ENCODE results near the gene GIPC2. TPM values are rescaled to one million over a fixed set of nuclear protein-coding genes. Genes with fewer than 3 reads are reported as not detected.

GIPC2 gene
- polyA plus RNA-seq, 1 donor (not counting 4 experiments of a cell fraction or from before 2014, with no cell fraction given), result 0.28 TPM

GRCh38 chr1:78147031-78147430 lies 101.3 kb downstream of the GIPC2 start:
- no peak for DNase-seq (ENCODE audit: low read depth, low spot score)
- H3K27me3 ChIP-seq (ENCODE audit: control insufficient read depth, extremely low read depth, insufficient read depth, low read length), result no peaks in the 10 kb centered on the region
- no peak for TF ChIP-seq EZH2 (IDR thresholded peaks at IDR 0.05; ENCODE audit: low read length)
- no peak for TF ChIP-seq CTCF (optimal IDR thresholded peaks at IDR 0.05 in 1 of 3, IDR thresholded peaks at IDR 0.05 in 1 of 3, conservative IDR thresholded peaks at IDR 0.05 in 1 of 3; ENCODE audit: extremely low read depth in 1 of 3, insufficient read depth in 2 of 3, low read length in 3 of 3)
- no peaks in the 10 kb centered on the region for H3K36me3 ChIP-seq (ENCODE audit: control insufficient read depth in 2 of 2, extremely low read depth in 1 of 2, insufficient read depth in 2 of 2, low read length in 2 of 2)
- no peak overlapping the region for H3K4me2 ChIP-seq (ENCODE audit: control insufficient read depth, extremely low read depth, insufficient read depth, low read depth, low read length)
- no peaks in the 10 kb centered on the region for H3K9me3 ChIP-seq (ENCODE audit: control insufficient read depth, low read depth, low read length)
- H3K9ac ChIP-seq (ENCODE audit: control insufficient read depth, extremely low read depth, insufficient read depth, low read length), result no peak overlapping the region
- H3K79me2 ChIP-seq (ENCODE audit: control insufficient read depth, insufficient read depth, low read length), result no peaks in the 10 kb centered on the region
- no peaks in the 10 kb centered on the region for H3K4me1 ChIP-seq (ENCODE audit: control insufficient read depth, extremely low read depth, insufficient read depth, low read length)
- no peak for FAIRE-seq
- H3K9me1 ChIP-seq (ENCODE audit: control insufficient read depth, extremely low read depth, insufficient read depth, low read length), result no peaks in the 10 kb centered on the region
- no peak overlapping the region for H3K4me3 ChIP-seq (ENCODE audit: control insufficient read depth in 2 of 3, extremely low read depth in 1 of 3, insufficient read depth in 2 of 3, low read depth in 1 of 3, low read length in 3 of 3)
- dilution Hi-C loops (cut with MboI; ENCODE audit: extremely low pct_ligation_motif_present, low sequenced_read_pairs), result no loop called here
- H4K20me1 ChIP-seq (ENCODE audit: control insufficient read depth, extremely low read depth, insufficient read depth, low read length), result no peaks in the 10 kb centered on the region
- H3K27ac ChIP-seq (ENCODE audit: control insufficient read depth, insufficient read depth, low read length), result no peak overlapping the region
- H2AFZ ChIP-seq (ENCODE audit: control insufficient read depth, low read length), result no peak overlapping the region

- TF ChIP-seq CTCF (optimal IDR thresholded peaks at IDR 0.05 in 1 of 3, IDR thresholded peaks at IDR 0.05 in 1 of 3, conservative IDR thresholded peaks at IDR 0.05 in 1 of 3; ENCODE audit: extremely low read depth in 1 of 3, insufficient read depth in 2 of 3, low read length in 3 of 3) (no peak), EZH2 (IDR thresholded peaks at IDR 0.05; ENCODE audit: low read length) (no peak)
- H3K4me1 ChIP-seq (ENCODE audit: control insufficient read depth, extremely low read depth, insufficient read depth, low read length), result peaks cover 8% of the 10 kb centered on the region
- H4K20me1 ChIP-seq (ENCODE audit: control insufficient read depth, extremely low read depth, insufficient read depth, low read length), result no peaks in the 10 kb centered on the region
- no peak overlapping the region for H3K4me3 ChIP-seq (ENCODE audit: control insufficient read depth in 2 of 3, extremely low read depth in 1 of 3, insufficient read depth in 2 of 3, low read depth in 1 of 3, low read length in 3 of 3)
- no peaks in the 10 kb centered on the region for H3K79me2 ChIP-seq (ENCODE audit: control insufficient read depth, insufficient read depth, low read length)
- no peak overlapping the region for H3K4me2 ChIP-seq (ENCODE audit: control insufficient read depth, extremely low read depth, insufficient read depth, low read depth, low read length)
- no peak for FAIRE-seq
- dilution Hi-C loops (cut with MboI; ENCODE audit: extremely low pct_ligation_motif_present, low sequenced_read_pairs), result no loop called here
- H3K9me3 ChIP-seq (ENCODE audit: control insufficient read depth, low read depth, low read length), result no peaks in the 10 kb centered on the region
- H3K9ac ChIP-seq (ENCODE audit: control insufficient read depth, extremely low read depth, insufficient read depth, low read length), result no peak overlapping the region
- DNase-seq (ENCODE audit: low read depth, low spot score), result no peak
- H3K27me3 ChIP-seq (ENCODE audit: control insufficient read depth, extremely low read depth, insufficient read depth, low read length), result no peaks in the 10 kb centered on the region
- H3K9me1 ChIP-seq (ENCODE audit: control insufficient read depth, extremely low read depth, insufficient read depth, low read length), result no peaks in the 10 kb centered on the region
- no peak overlapping the region for H3K27ac ChIP-seq (ENCODE audit: control insufficient read depth, insufficient read depth, low read length)
- no peaks in the 10 kb centered on the region for H3K36me3 ChIP-seq (ENCODE audit: control insufficient read depth in 2 of 2, extremely low read depth in 1 of 2, insufficient read depth in 2 of 2, low read length in 2 of 2)
- no peak overlapping the region for H2AFZ ChIP-seq (ENCODE audit: control insufficient read depth, low read length)
Observed at GRCh38 chr1:78153092-78153736, 107.4 kb downstream of the GIPC2 start.

All from keratinocyte (primary cell).